PC-3 (cell line): ENCODE results near the gene CTSA. TPM values are rescaled to one million over a fixed set of nuclear protein-coding genes. Genes with fewer than 3 reads are reported as not detected.

Experiments
- ATAC-seq: fragments of 200-7000 bp; cut with Tn5 transposase; 2 replicates; pipeline ENCODE4 v1.9.1; 2020; ENCODE audit warnings: mild to moderate bottlenecking, moderate library complexity
- BruUV-seq: library from RNA; stranded (reverse); fragments of 400-500 nt; replicated peaks from 2 replicates; lab custom pipeline; 2021; lab: Mats Ljungman, UMichigan
- CTCF ChIA-PET: fragments of 300-600 bp; sonication (Branson Sonifier 250); formaldehyde crosslinking; loops from one replicate; lab custom pipeline; 2022; ENCODE audit warnings: antibody characterized with exemption; lab: Charles Lee
- POLR2A ChIA-PET: fragments of 300-600 bp; sonication (Branson Sonifier 250); formaldehyde crosslinking; loops from one replicate; lab custom pipeline; 2022; ENCODE audit warnings: antibody characterized with exemption; ENCODE audit not compliant: unreplicated experiment; lab: Charles Lee
- DNase-seq: peaks from one replicate; pipeline ENCODE4 v3.0.0-alpha.2; 2015
- H2AFZ ChIP-seq: fragments of 300-600 bp; sonication (generic); 2 replicates; pipeline ENCODE4 v1.6.0; 2016; ENCODE audit warnings: antibody characterized with exemption, low read length
- H3F3A ChIP-seq: fragments of 300-600 bp; sonication (generic); one replicate; pipeline ENCODE4 v1.6.0; 2017; ENCODE audit warnings: antibody characterized with exemption, low read length, control low read depth, mild to moderate bottlenecking; ENCODE audit not compliant: unreplicated experiment
- H3K27ac ChIP-seq: fragments of 300-600 bp; sonication (generic); 2 replicates; pipeline ENCODE4 v1.5.1; 2016; ENCODE audit warnings: mild to moderate bottlenecking, low read length
- H3K27me3 ChIP-seq: fragments of 300-600 bp; sonication (generic); 2 replicates; pipeline ENCODE4 v1.6.1; 2016; ENCODE audit warnings: low read length, mixed read lengths
- H3K36me3 ChIP-seq: fragments of 300-600 bp; sonication (generic); 2 replicates; pipeline ENCODE4 v1.6.1; 2016; ENCODE audit warnings: low read depth, mixed run types, low read length, mixed read lengths
- H3K4me1 ChIP-seq: fragments of 300-600 bp; sonication (generic); 2 replicates; pipeline ENCODE4 v1.5.1; 2016; ENCODE audit warnings: low read length; ENCODE audit not compliant: insufficient read depth
- H3K4me2 ChIP-seq: fragments of 300-600 bp; sonication (generic); 2 replicates; pipeline ENCODE4 v1.6.0; 2016; ENCODE audit warnings: low read length
- H3K4me3 ChIP-seq: fragments of 300-600 bp; sonication (generic); 2 replicates; pipeline ENCODE4 v1.5.1; 2016; ENCODE audit warnings: mild to moderate bottlenecking, low read length, mixed read lengths
- H3K79me2 ChIP-seq: fragments of 300-600 bp; sonication (generic); 2 replicates; pipeline ENCODE4 v1.6.1; 2017; ENCODE audit warnings: low read length, mixed read lengths
- H3K9ac ChIP-seq: fragments of 300-600 bp; sonication (generic); 2 replicates; pipeline ENCODE4 v1.6.0; 2016; ENCODE audit warnings: mild to moderate bottlenecking, low read length
- H3K9me2 ChIP-seq: fragments of 300-600 bp; sonication (generic); replicated peaks from 2 replicates; pipeline ENCODE4 v1.6.1; 2016; ENCODE audit warnings: mixed run types, low read length, mixed read lengths
- H3K9me3 ChIP-seq: fragments of 300-600 bp; sonication (generic); 2 replicates; pipeline ENCODE4 v1.6.1; 2016; ENCODE audit warnings: low read length, mixed read lengths
- H4K20me1 ChIP-seq: fragments of 300-600 bp; sonication (generic); 2 replicates; pipeline ENCODE4 v1.6.1; 2016; ENCODE audit warnings: low read length, mixed read lengths
- EZH2 ChIP-seq: fragments of 300-600 bp; sonication (generic); IDR thresholded peaks from one replicate; pipeline ENCODE4 v1.6.1; 2017; ENCODE audit warnings: antibody characterized with exemption, mild to moderate bottlenecking, low read length; ENCODE audit not compliant: unreplicated experiment
- EZH2phosphoT487 ChIP-seq: fragments of 300-600 bp; sonication (generic); IDR thresholded peaks from 2 replicates; pipeline ENCODE4 v1.6.1; 2018; ENCODE audit warnings: mild to moderate bottlenecking, antibody characterized with exemption, low read length, borderline replicate concordance
- intact Hi-C: fragments of 100-400 bp; cut with micrococcal nuclease; formaldehyde crosslinking; loops from 2 replicates; pipeline ENCODE4 v1.9.0; 2023
- total RNA-seq: library from RNA; depleted of rRNA; stranded (reverse); fragments of >200 nt; gene quantifications from 2 replicates; pipeline ENCODE4 v1.2.3, GENCODE V29; 2014
- TF ChIP-seq, protein P1 (sequence below): fragments of 300-600 bp; sonication (generic); conservative IDR thresholded peaks from 2 replicates; pipeline ENCODE4 v1.5.1; 2017; ENCODE audit warnings: antibody characterized with exemption, low read depth, mild to moderate bottlenecking, low read length

The CTSA gene
- total RNA-seq, 1 experiment from 2014 or later: 129 TPM

DNA sequence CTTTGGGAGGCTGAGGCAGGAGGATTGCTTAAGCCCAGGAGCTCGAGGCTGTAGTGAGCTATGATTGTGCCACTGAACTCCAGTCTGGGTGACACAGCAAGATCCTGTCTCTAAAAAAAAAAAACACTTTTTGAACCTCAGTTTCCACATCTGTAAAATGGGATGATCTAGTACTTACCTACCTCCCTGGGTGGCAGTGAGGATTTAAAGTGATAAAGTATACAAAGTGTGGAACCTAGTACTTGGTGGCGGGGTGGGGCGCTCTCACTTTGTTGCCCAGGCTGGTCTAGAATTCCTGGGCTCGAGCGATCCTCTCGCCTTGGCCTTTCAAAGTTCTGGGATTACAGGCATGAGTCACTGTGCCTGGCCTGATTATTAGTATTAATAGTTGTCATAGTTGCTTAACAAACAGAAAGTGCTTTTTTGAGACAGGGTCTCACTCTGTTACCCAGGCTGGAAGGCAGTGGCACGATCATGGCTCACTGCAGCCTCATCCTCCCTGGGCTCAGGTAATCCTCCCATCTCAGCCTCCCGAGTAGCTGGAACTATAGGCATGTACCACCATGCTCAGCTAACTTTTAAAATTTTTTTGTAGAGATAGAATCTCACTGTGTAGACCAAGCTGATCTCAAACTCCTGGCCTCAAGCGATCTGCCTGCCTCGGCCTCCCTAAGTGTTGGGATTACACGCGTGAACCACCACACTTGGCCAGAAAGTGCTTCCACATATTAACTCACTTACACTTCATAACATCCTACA, 27.8 kb downstream of the CTSA start:
- TF ChIP-seq EZH2phosphoT487 (no peak), EZH2 (no peak)
- TF ChIP-seq, protein P1, sequence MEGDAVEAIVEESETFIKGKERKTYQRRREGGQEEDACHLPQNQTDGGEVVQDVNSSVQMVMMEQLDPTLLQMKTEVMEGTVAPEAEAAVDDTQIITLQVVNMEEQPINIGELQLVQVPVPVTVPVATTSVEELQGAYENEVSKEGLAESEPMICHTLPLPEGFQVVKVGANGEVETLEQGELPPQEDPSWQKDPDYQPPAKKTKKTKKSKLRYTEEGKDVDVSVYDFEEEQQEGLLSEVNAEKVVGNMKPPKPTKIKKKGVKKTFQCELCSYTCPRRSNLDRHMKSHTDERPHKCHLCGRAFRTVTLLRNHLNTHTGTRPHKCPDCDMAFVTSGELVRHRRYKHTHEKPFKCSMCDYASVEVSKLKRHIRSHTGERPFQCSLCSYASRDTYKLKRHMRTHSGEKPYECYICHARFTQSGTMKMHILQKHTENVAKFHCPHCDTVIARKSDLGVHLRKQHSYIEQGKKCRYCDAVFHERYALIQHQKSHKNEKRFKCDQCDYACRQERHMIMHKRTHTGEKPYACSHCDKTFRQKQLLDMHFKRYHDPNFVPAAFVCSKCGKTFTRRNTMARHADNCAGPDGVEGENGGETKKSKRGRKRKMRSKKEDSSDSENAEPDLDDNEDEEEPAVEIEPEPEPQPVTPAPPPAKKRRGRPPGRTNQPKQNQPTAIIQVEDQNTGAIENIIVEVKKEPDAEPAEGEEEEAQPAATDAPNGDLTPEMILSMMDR: no peak
- Histone ChIP-seq H3K36me3 (no peaks in the 10 kb centered on the region), H4K20me1 (no peaks in the 10 kb centered on the region), H3K9ac (no peak overlapping the region), H3F3A (no peaks in the 10 kb centered on the region), H3K4me2 (no peak overlapping the region), H3K9me2 (no peaks in the 10 kb centered on the region), H3K4me1 (peaks cover 8% of the 10 kb centered on the region), H3K27ac (no peak overlapping the region), H3K79me2 (no peaks in the 10 kb centered on the region), H3K27me3 (no peaks in the 10 kb centered on the region), H3K4me3 (no peak overlapping the region), H2AFZ (no peak overlapping the region), H3K9me3 (no peaks in the 10 kb centered on the region)
- ATAC-seq: no peak
- CTCF ChIA-PET: no interaction called here
- DNase-seq: peak; percentile 22
- intact Hi-C loops: no loop called here
- POLR2A ChIA-PET: interaction anchor here (0.6 kb wide), 1 partner anchor 38 kb away, joined by 3 read pairs; no protein-coding TSS in a partner anchor
- no TSS peak for BruUV-seq

DNA sequence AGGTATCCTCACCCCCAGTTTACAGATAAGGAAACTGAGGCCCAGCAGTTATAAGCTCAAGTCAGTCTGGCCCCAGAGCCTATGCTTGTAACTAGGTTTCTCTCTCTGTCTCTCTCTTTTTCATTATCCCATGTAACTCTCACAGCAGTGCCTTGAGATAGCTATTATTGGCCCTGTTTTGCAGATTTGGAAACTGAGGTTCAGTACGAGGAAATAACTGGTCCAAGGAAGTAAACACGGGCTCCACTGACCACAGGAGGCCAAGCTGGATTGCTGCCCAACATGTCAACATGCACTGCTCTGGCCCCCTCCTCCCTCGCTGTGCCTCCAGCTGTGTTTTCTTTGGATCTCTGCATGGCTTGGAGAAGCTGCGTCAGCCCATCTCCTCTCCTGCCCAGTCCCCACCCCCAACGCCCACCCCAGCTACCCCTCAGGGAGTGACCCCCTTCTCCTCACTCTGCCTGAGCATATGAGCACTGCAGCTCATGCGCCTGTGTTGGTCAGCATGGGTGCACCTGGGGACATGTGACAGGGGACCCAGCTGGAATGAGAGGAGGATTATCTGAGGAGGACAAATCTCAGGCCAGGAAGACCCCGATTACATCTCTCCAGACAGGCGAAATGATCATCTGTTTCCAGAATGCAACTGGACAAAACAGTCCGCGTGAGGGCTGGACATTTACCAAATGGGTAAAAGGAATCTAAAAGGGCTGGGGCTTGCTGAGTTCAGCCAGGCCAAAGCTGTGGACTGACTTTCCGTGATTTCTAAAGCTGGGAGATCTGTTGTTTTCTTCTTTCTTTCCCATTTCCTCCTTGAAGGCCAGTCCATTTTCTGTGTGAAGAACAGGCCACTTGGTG, 28.6 kb downstream of the CTSA start:
- ChIA-PET POLR2A (interaction anchor here (0.6 to 1.1 kb wide), 3 partner anchors 14 to 39 kb away, joined by 3 to 4 read pairs (median 3); no protein-coding TSS in a partner anchor), CTCF (no interaction called here)
- H3K9me2 ChIP-seq: no peaks in the 10 kb centered on the region
- no peaks in the 10 kb centered on the region for H3K36me3 ChIP-seq
- H3K4me3 ChIP-seq: no peak overlapping the region
- no peak overlapping the region for H3K27ac ChIP-seq
- H4K20me1 ChIP-seq: no peaks in the 10 kb centered on the region
- no peaks in the 10 kb centered on the region for H3K9me3 ChIP-seq
- no peaks in the 10 kb centered on the region for H3K27me3 ChIP-seq
- peaks cover 8% of the 10 kb centered on the region for H3K4me1 ChIP-seq
- BruUV-seq: no TSS peak
- intact Hi-C loops: no loop called here
- H3K4me2 ChIP-seq: no peak overlapping the region
- H3F3A ChIP-seq: no peaks in the 10 kb centered on the region
- no peak overlapping the region for H3K9ac ChIP-seq
- DNase-seq (no peak), ATAC-seq (no peak)
- no peaks in the 10 kb centered on the region for H3K79me2 ChIP-seq
- TF ChIP-seq EZH2phosphoT487 (no peak), EZH2 (no peak)
- TF ChIP-seq, protein P1: no peak
- no peak overlapping the region for H2AFZ ChIP-seq
